Hepatic stellate cell (primary cell): Measurements from ENCODE around the gene ZBTB43.
"Not testable (repeated sequence)": the region's sequence is repeated elsewhere in the genome, so short reads cannot be mapped to it uniquely, and the experiment has no call there.

Experiments used
- DNase-seq: peaks from one replicate; pipeline ENCODE4 v3.0.0; 2011; ENCODE audit warnings: low spot score

Gene ZBTB43

GRCh38 chr9:126804696-126805553 is at the start of gene ZBTB43:
TSS of gene ZBTB43 (plus strand) at chr9:126805040. CDS start at chr9:126832510, 27,470 bp downstream.
- DNase-seq, result peak; percentile 98

GRCh38 chr9:126755317-126755875 is 49.4 kb upstream of the ZBTB43 start:
- no peak for DNase-seq

GRCh38 chr9:126756238-126756637 is 48.6 kb upstream of the ZBTB43 start:
- DNase-seq, result no peak

GRCh38 chr9:126756876-126757415 is 47.9 kb upstream of the ZBTB43 start:
- no peak for DNase-seq

GRCh38 chr9:126758916-126759585 is 45.8 kb upstream of the ZBTB43 start:
- no peak for DNase-seq

GRCh38 chr9:126761274-126761673 is 43.6 kb upstream of the ZBTB43 start:
- no peak for DNase-seq

GRCh38 chr9:126763130-126763764 is 41.6 kb upstream of the ZBTB43 start:
- no peak for DNase-seq

- DNase-seq, result peak; percentile 44
These were observed 31.7 kb upstream of the ZBTB43 start for GRCh38 chr9:126773004-126773607.

- no peak for DNase-seq
These were observed 28.9 kb upstream of the ZBTB43 start for GRCh38 chr9:126775926-126776325.

- DNase-seq, result no peak
These were observed 27.1 kb upstream of the ZBTB43 start for GRCh38 chr9:126777733-126778132.

GRCh38 chr9:126778141-126778540 is 26.7 kb upstream of the ZBTB43 start:
- no peak for DNase-seq

- not testable (repeated sequence) for DNase-seq
These were observed 26.1 kb upstream of the ZBTB43 start for GRCh38 chr9:126778696-126779095.

- DNase-seq, result peak; percentile 77
These were observed 23.4 kb upstream of the ZBTB43 start for GRCh38 chr9:126781186-126782052.

GRCh38 chr9:126782053-126782388 is 22.8 kb upstream of the ZBTB43 start:
- DNase-seq, result no peak

- DNase-seq, result no peak
These were observed 20.9 kb upstream of the ZBTB43 start for GRCh38 chr9:126783949-126784348.

GRCh38 chr9:126784401-126784800 is 20.4 kb upstream of the ZBTB43 start:
- no peak for DNase-seq

- DNase-seq, result not testable (repeated sequence)
These were observed 20.0 kb upstream of the ZBTB43 start for GRCh38 chr9:126784841-126785240.

GRCh38 chr9:126788046-126788445 is 16.8 kb upstream of the ZBTB43 start:
- no peak for DNase-seq

GRCh38 chr9:126788634-126789349 is 16.0 kb upstream of the ZBTB43 start:
- DNase-seq, result no peak

GRCh38 chr9:126790561-126790960 is 14.3 kb upstream of the ZBTB43 start:
- DNase-seq, result no peak
